Measurements from ENCODE around the gene EEF1A2.

EEF1A2 gene

GRCh38 chr20:63513207-63513606 is 14.3 kb upstream of the EEF1A2 start:
- no peak for DNase-seq (ENCODE audit: low read depth)
- no peak for TF ChIP-seq CTCF (IDR thresholded peaks at IDR 0.05; ENCODE audit: insufficient read depth, low read depth, low read length, missing control alignments)

GRCh38 chr20:63509088-63509564 is 10.2 kb upstream of the EEF1A2 start:
- no peak overlapping the region for H3K4me3 ChIP-seq (ENCODE audit: low read depth, low read length)
- no peak for TF ChIP-seq CTCF (IDR thresholded peaks at IDR 0.05; ENCODE audit: insufficient read depth, low read depth, low read length, missing control alignments)
- DNase-seq (ENCODE audit: low read depth): no peak

More at GRCh38 chr20:63513207-63513606, 14.3 kb upstream of the EEF1A2 start:
- no peak overlapping the region for H3K4me3 ChIP-seq (ENCODE audit: low read depth, low read length)

GRCh38 chr20:63508072-63508768 is 9.3 kb upstream of the EEF1A2 start:
- no peak for TF ChIP-seq CTCF (IDR thresholded peaks at IDR 0.05; ENCODE audit: insufficient read depth, low read depth, low read length, missing control alignments)
- no peak for DNase-seq (ENCODE audit: low read depth)
- no peak overlapping the region for H3K4me3 ChIP-seq (ENCODE audit: low read depth, low read length)

GRCh38 chr20:63507083-63507743 is 8.3 kb upstream of the EEF1A2 start:
- DNase-seq (ENCODE audit: low read depth): no peak
- H3K4me3 ChIP-seq (ENCODE audit: low read depth, low read length): no peak overlapping the region
- TF ChIP-seq CTCF (IDR thresholded peaks at IDR 0.05; ENCODE audit: insufficient read depth, low read depth, low read length, missing control alignments): no peak

GRCh38 chr20:63505723-63506122 is 6.8 kb upstream of the EEF1A2 start:
- no peak for TF ChIP-seq CTCF (IDR thresholded peaks at IDR 0.05; ENCODE audit: insufficient read depth, low read depth, low read length, missing control alignments)
- no peak for DNase-seq (ENCODE audit: low read depth)
- no peak overlapping the region for H3K4me3 ChIP-seq (ENCODE audit: low read depth, low read length)

GRCh38 chr20:63505281-63505680 is 6.4 kb upstream of the EEF1A2 start:
- DNase-seq (ENCODE audit: low read depth): no peak
- no peak for TF ChIP-seq CTCF (IDR thresholded peaks at IDR 0.05; ENCODE audit: insufficient read depth, low read depth, low read length, missing control alignments)

More at GRCh38 chr20:63505281-63505680, 6.4 kb upstream of the EEF1A2 start:
- no peak overlapping the region for H3K4me3 ChIP-seq (ENCODE audit: low read depth, low read length)
